Coronary artery (tissue), 2 donors: ENCODE measurements around the gene BAG5.

ENCODE experiments used
- DNase-seq: peaks from one replicate; pipeline ENCODE4 v3.0.0-alpha.2; 2017; ENCODE audit warnings: low spot score
- H3K27ac ChIP-seq, 2 donors: fragments of 200-600 bp; sonication (generic); one replicate each; pipeline ENCODE4 v1.5.1; 2016 to 2019
- H3K4me3 ChIP-seq: fragments of 200-600 bp; sonication (generic); 2 replicates; pipeline ENCODE4 v1.5.1; 2016; ENCODE audit warnings: mild to moderate bottlenecking, moderate library complexity
- CTCF ChIP-seq: fragments of 200-600 bp; sonication (generic); IDR thresholded peaks from one replicate; pipeline ENCODE4 v1.5.1; 2019; ENCODE audit warnings: antibody characterized with exemption

Gene BAG5

GRCh38 chr14:103550451-103551337, 11.8 kb downstream of the BAG5 start:
- Histone ChIP-seq H3K27ac (peak overlapping the region; percentile 90 to 96), H3K4me3 (peak overlapping the region; percentile 57)
- DNase-seq, result no peak
- no peak for TF ChIP-seq CTCF

DNA sequence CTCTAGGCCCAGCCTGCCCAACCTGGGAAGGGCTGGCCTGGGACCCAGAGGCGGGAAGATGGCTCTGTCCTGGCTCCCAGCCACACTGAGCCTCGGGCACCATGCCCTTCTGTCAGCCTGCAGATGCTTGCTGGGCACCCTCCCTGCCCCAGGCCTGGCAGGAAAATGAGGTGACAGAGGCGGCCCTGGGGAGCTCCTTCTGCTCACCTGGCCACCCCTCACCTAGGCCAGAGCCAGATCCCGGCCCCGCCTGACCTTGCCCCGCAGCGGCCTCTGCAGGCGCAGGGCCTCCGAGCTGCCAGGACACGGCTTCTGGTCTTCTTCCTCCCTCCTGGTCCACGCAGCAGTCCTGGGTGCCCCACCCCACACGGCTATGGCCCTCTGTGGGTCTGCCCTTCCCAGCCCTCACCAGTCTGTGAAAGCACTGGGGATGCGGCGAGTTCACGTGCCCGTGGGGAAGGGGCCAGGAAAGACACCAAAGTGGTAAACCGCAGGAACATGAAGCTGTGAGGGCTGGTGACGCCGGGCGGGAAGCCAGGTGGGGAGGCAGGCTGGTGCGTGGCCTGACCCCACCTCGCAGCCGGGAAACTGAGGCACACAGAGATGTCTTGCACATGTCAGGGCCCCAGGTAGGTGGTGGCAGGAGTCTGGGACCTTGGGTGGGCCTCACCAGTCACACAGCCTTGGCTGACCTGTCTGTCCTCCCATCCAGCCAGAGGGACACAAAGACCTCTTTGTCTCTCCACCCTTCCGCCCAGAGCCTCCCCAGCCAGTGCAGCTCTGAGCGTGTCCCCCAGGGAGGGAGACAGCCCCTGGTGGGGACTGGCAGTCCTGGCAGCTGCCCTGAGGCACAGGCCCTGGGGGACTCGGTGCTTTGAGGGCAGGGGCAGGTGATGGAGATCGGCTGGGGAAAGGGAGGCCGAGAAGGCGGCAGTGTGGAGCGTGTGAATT, 12.8 kb downstream of the BAG5 start:
- peak overlapping the region; percentile 90 to 96 for H3K27ac ChIP-seq

DNA sequence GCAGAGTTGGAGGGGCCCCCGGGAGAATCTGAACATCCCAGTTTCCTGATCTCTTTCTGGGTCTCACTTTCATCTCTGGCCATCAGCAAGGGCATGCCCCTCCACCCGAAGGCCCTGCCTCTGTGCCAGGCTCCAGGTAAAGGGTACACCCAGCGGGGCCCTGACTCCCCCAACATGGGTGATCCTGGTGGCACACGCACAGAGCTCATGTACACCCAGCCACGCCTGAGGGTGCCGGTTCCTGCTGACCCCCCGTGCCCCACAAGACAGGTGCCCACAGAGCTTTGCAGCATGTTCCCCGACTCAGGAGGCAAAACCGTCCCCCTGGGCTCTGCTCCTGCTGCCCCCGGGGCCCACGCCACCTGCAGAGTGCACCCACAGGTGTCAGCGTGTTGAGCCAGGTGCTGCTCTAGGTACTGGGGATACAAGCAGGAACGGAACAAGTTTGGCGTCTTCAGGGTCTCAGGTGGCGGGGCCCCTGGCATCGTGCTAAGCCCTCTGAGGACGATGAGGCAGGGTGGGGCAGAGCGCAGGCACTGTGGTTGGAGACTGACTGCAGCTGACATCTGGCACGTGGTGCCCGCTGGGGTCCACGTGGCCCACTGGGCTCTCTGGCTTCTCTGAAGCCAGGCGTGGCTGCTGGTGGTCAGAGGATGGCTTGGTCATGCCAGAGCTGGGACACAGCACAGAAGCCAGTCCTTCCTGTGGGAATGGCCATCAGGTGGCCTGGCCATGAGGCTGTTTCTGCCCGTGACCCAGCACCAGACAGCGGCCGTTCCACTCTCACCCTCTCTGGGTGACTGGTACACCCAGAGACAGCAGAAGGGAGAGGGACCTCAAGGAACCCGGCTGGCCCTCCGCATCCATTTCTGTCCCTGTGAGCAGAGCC, 13.8 kb downstream of the BAG5 start:
- no peak for DNase-seq
- Histone ChIP-seq H3K4me3 (no peak overlapping the region), H3K27ac (peak overlapping the region in 1 of 2 donors; percentile 96)
- no peak for TF ChIP-seq CTCF

More for the DNA sequence above, 12.8 kb downstream of the BAG5 start:
- no peak overlapping the region for H3K4me3 ChIP-seq
- no peak for DNase-seq
- no peak for TF ChIP-seq CTCF

DNA sequence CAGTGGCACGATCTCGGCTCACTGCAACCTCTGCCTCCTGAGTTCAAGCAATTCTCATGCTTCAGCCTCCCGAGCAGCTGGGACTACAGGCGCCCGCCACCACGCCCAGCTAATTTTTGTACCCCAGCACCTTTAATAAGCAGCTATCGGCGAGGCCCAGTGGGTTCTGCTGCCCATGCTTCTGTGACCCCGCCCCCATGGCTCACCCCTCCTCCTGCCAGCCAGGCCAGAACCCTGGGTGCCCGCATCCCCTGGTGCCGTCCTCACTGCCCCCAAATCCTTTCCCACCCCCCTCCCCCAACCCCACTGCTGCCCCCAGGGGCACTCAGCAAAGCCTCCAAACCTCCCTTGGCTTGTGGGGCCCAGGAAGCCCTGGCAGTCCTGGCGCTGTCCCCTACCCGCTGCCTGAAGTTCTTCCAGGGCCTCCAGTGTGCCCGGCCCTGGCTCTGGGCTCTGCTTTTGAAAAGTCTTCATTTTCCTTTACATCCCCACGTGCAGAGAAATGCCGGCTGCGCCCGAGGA, 14.5 kb downstream of the BAG5 start:
- TF ChIP-seq CTCF, result no peak
- no peak for DNase-seq
- no peak overlapping the region for H3K4me3 ChIP-seq
- no peak overlapping the region for H3K27ac ChIP-seq

GRCh38 chr14:103547455-103547940, 15.0 kb downstream of the BAG5 start:
- Histone ChIP-seq H3K27ac (no peak overlapping the region), H3K4me3 (no peak overlapping the region)
- TF ChIP-seq CTCF, result no peak
- DNase-seq, result no peak
